CD4-positive, alpha-beta T cell treated with Interleukin-21 for 1 hour (primary cell): ENCODE measurements around the gene CFLAR.
"Not testable (repeated sequence)": the region's sequence is repeated elsewhere in the genome, so short reads cannot be mapped to it uniquely, and the experiment has no call there.

Experiments used
- DNase-seq: peaks from one replicate; pipeline ENCODE4 v3.0.0-alpha.2; 2020

Gene CFLAR

GRCh38 chr2:201149821-201150165 is 33.8 kb downstream of the CFLAR start:
- DNase-seq = not testable (repeated sequence)

GRCh38 chr2:201150454-201151020 is 34.6 kb downstream of the CFLAR start:
- no peak for DNase-seq

- DNase-seq = peak; percentile 34
These were observed 35.4 kb downstream of the CFLAR start for GRCh38 chr2:201151127-201151981.

GRCh38 chr2:201152517-201152916 is 36.6 kb downstream of the CFLAR start:
- no peak for DNase-seq

GRCh38 chr2:201152999-201153815 is 37.2 kb downstream of the CFLAR start:
- DNase-seq = no peak

GRCh38 chr2:201154615-201155399 is 38.8 kb downstream of the CFLAR start:
- DNase-seq = no peak

- no peak for DNase-seq
These were observed 40.1 kb downstream of the CFLAR start for GRCh38 chr2:201156036-201156435.

GRCh38 chr2:201156640-201157039 is 40.7 kb downstream of the CFLAR start:
- DNase-seq = no peak

- DNase-seq = no peak
These were observed 41.7 kb downstream of the CFLAR start for GRCh38 chr2:201157694-201158093.

- DNase-seq = peak; percentile 77
These were observed 42.4 kb downstream of the CFLAR start for GRCh38 chr2:201158111-201158929.

GRCh38 chr2:201164166-201164565 is 48.2 kb downstream of the CFLAR start:
- DNase-seq = no peak

GRCh38 chr2:201167546-201167945 is 51.6 kb downstream of the CFLAR start:
- no peak for DNase-seq

GRCh38 chr2:201168496-201168895 is 52.5 kb downstream of the CFLAR start:
- DNase-seq = not testable (repeated sequence)

GRCh38 chr2:201171259-201171814 is 55.4 kb downstream of the CFLAR start:
- no peak for DNase-seq

- DNase-seq = no peak
These were observed 56.3 kb downstream of the CFLAR start for GRCh38 chr2:201172279-201172678.

- DNase-seq = no peak
These were observed 58.7 kb downstream of the CFLAR start for GRCh38 chr2:201174687-201175086.

GRCh38 chr2:201176081-201176481 is 60.1 kb downstream of the CFLAR start:
- DNase-seq = no peak

- no peak for DNase-seq
These were observed 64.0 kb downstream of the CFLAR start for GRCh38 chr2:201180010-201180409.

- peak; percentile 82 for DNase-seq
These were observed 66.8 kb downstream of the CFLAR start, which contains the start of gene CASP10 for GRCh38 chr2:201182650-201183364. Gene CASP10, plus strand, starts transcription at chr2:201183141. Its CDS starts 2,637 bp downstream, at chr2:201185778.

GRCh38 chr2:201183365-201183727 is 67.4 kb downstream of the CFLAR start:
- peak; percentile 33 for DNase-seq

- DNase-seq = not testable (repeated sequence)
These were observed 67.9 kb downstream of the CFLAR start for GRCh38 chr2:201183835-201184234.
